H1 (cell line): Measurements from ENCODE around the gene RAB3C. TPM values are rescaled to one million over a fixed set of nuclear protein-coding genes. Genes with fewer than 3 reads are reported as not detected.

ENCODE experiments used
- CTCF ChIA-PET: fragments of 300-600 bp; sonication (Branson Sonifier 250); formaldehyde crosslinking; loops from one replicate; lab custom pipeline; 2021; ENCODE audit not compliant: partially characterized antibody; lab: Charles Lee
- POLR2A ChIA-PET: fragments of 300-600 bp; sonication (Branson Sonifier 250); formaldehyde crosslinking; loops from one replicate; lab custom pipeline; 2021; ENCODE audit warnings: inconsistent platforms; ENCODE audit not compliant: partially characterized antibody; lab: Charles Lee
- DNase-seq, 2 experiments: peaks; one replicate each; pipeline versions ENCODE4 v3.0.0 to v3.0.0-alpha.2; 2010 to 2022; ENCODE audit warnings: low spot score in 2 of 2, low read depth in 1 of 2, mixed read lengths in 1 of 2
- FAIRE-seq: peaks from 2 replicates; lab custom pipeline; 2011; peaks lifted over from hg19 to GRCh38; lab: Jason Lieb, UNC
- H2AFZ ChIP-seq: 2 replicates; pipeline ENCODE4 v1.8.1; 2012; ENCODE audit warnings: low read length, inconsistent platforms
- H2AK5ac ChIP-seq: 2 replicates; pipeline ENCODE4 v1.6.1; 2013; ENCODE audit warnings: low read depth, low read length
- H2BK120ac ChIP-seq: replicated peaks from 2 replicates; pipeline ENCODE3; 2013; ENCODE audit warnings: low read depth, low read length, inconsistent platforms
- H2BK12ac ChIP-seq: 2 replicates; pipeline ENCODE4 v1.6.1; 2013; ENCODE audit warnings: low read depth, low read length
- H2BK15ac ChIP-seq: 2 replicates; pipeline ENCODE4 v1.6.1; 2013; ENCODE audit warnings: low read length
- H2BK20ac ChIP-seq: 2 replicates; pipeline ENCODE4 v1.6.1; 2013; ENCODE audit warnings: low read length
- H2BK5ac ChIP-seq: 2 replicates; pipeline ENCODE4 v1.6.1; 2013; ENCODE audit warnings: low read depth, low read length
- H3K14ac ChIP-seq: 2 replicates; pipeline ENCODE4 v1.6.1; 2013; ENCODE audit warnings: inconsistent platforms; ENCODE audit not compliant: insufficient read length
- H3K18ac ChIP-seq: 2 replicates; pipeline ENCODE4 v1.6.1; 2013; ENCODE audit warnings: low read length; ENCODE audit errors: extremely low read depth
- H3K23ac ChIP-seq: 2 replicates; pipeline ENCODE4 v1.6.1; 2013; ENCODE audit warnings: inconsistent platforms; ENCODE audit not compliant: insufficient read length
- H3K23me2 ChIP-seq: 2 replicates; pipeline ENCODE4 v1.6.1; 2013; ENCODE audit warnings: low read depth, low read length
- H3K27ac ChIP-seq: 2 replicates; pipeline ENCODE4 v1.6.1; 2011; ENCODE audit warnings: low read depth, low read length, inconsistent platforms
- H3K27me3 ChIP-seq, 4 experiments: replicated peaks in 1 of 4; 1 replicate in 1 of 4; 2 replicates in 3 of 4; pipeline versions ENCODE4 v1.6.1 to v1.8.1; 2011 to 2013; ENCODE audit warnings: low read length in 3 of 4, mild to moderate bottlenecking in 3 of 4, inconsistent platforms in 2 of 4, mixed read lengths in 2 of 4, moderate library complexity in 1 of 4; ENCODE audit not compliant: control insufficient read depth in 3 of 4, insufficient read depth in 3 of 4; ENCODE audit errors: extremely low read depth in 1 of 4
- H3K36me3 ChIP-seq, 4 experiments: 2 replicates each; pipeline versions ENCODE4 v1.6.1 to v1.8.1; 2011 to 2013; ENCODE audit warnings: mild to moderate bottlenecking in 4 of 4, low read length in 3 of 4, moderate library complexity in 2 of 4, control low read depth in 1 of 4, inconsistent platforms in 1 of 4; ENCODE audit not compliant: insufficient read depth in 4 of 4, control insufficient read depth in 2 of 4
- H3K4ac ChIP-seq: replicated peaks from 2 replicates; pipeline ENCODE3; 2013; ENCODE audit warnings: low read length, low read depth, mixed read lengths, inconsistent platforms; ENCODE audit not compliant: insufficient read length
- H3K4me1 ChIP-seq, 4 experiments: replicated peaks in 1 of 4; 1 replicate in 1 of 4; 2 replicates in 3 of 4; pipeline versions ENCODE4 v1.6.1 to v1.8.1; 2011 to 2013; ENCODE audit warnings: low read length in 3 of 4, inconsistent platforms in 2 of 4, mixed read lengths in 1 of 4; ENCODE audit not compliant: insufficient read depth in 4 of 4, control insufficient read depth in 3 of 4
- H3K4me2 ChIP-seq, 2 experiments: 2 replicates each; pipeline versions ENCODE4 v1.6.1 to v1.8.1; 2011 to 2013; ENCODE audit warnings: low read depth in 2 of 2, low read length in 2 of 2, control low read depth in 1 of 2, inconsistent platforms in 1 of 2, mild to moderate bottlenecking in 1 of 2; ENCODE audit not compliant: insufficient read depth in 1 of 2
- H3K4me3 ChIP-seq, 4 experiments: fragments of 200-600, 300-600 bp in 1 of 4; sonication (generic), shearing (Covaris generic), sonication (Bioruptor Twin) in 1 of 4; 2 replicates each; pipeline versions ENCODE4 v1.5.1 to v1.8.1; 2011 to 2016; ENCODE audit warnings: low read length in 4 of 4, low read depth in 3 of 4, control low read depth in 2 of 4, inconsistent platforms in 2 of 4, mild to moderate bottlenecking in 2 of 4, mixed read lengths in 1 of 4, moderate library complexity in 1 of 4; ENCODE audit not compliant: insufficient read depth in 2 of 4; ENCODE audit errors: extremely low read depth in 1 of 4
- H3K56ac ChIP-seq: replicated peaks from 2 replicates; pipeline ENCODE3; 2013; ENCODE audit warnings: low read depth, mild to moderate bottlenecking, mixed read lengths, low read length, inconsistent platforms; ENCODE audit not compliant: insufficient read length
- H3K79me1 ChIP-seq: 2 replicates; pipeline ENCODE4 v1.6.1; 2013; ENCODE audit warnings: low read depth, low read length, control low read depth
- H3K79me2 ChIP-seq, 2 experiments: 2 replicates each; pipeline versions ENCODE4 v1.6.1 to v1.8.1; 2012 to 2013; ENCODE audit warnings: low read length in 2 of 2, mild to moderate bottlenecking in 2 of 2, inconsistent platforms in 1 of 2; ENCODE audit not compliant: insufficient read depth in 2 of 2, control insufficient read depth in 1 of 2
- H3K9ac ChIP-seq, 4 experiments: replicated peaks in 1 of 4; 1 replicate in 1 of 4; 2 replicates in 3 of 4; pipeline versions ENCODE4 v1.6.1 to v1.8.1; 2011 to 2013; ENCODE audit warnings: low read depth in 3 of 4, low read length in 3 of 4, control low read depth in 2 of 4, mild to moderate bottlenecking in 2 of 4, moderate library complexity in 2 of 4, inconsistent platforms in 1 of 4; ENCODE audit errors: extremely low read depth in 1 of 4
- H3K9me3 ChIP-seq, 2 experiments: 2 replicates each; pipeline versions ENCODE4 v1.6.1 to v1.8.1; 2012 to 2013; ENCODE audit warnings: mild to moderate bottlenecking in 2 of 2, moderate library complexity in 2 of 2, control low read depth in 1 of 2, inconsistent platforms in 1 of 2, low read depth in 1 of 2, low read length in 1 of 2, mixed read lengths in 1 of 2; ENCODE audit not compliant: insufficient read depth in 2 of 2
- H4K20me1 ChIP-seq, 2 experiments: replicated peaks in 1 of 2; 2 replicates each; pipeline versions ENCODE3 to v1.8.1; 2011 to 2013; ENCODE audit warnings: inconsistent platforms in 2 of 2, low read length in 2 of 2, mild to moderate bottlenecking in 1 of 2; ENCODE audit not compliant: insufficient read depth in 2 of 2, control insufficient read depth in 1 of 2
- H4K5ac ChIP-seq: 2 replicates; pipeline ENCODE4 v1.6.1; 2013; ENCODE audit warnings: low read length, low read depth, mixed read lengths, inconsistent platforms; ENCODE audit not compliant: insufficient read length
- H4K8ac ChIP-seq: 2 replicates; pipeline ENCODE4 v1.8.0; 2013; ENCODE audit warnings: mild to moderate bottlenecking, moderate library complexity, low read length, inconsistent platforms; ENCODE audit not compliant: insufficient read depth; ENCODE audit errors: extremely low read depth
- H4K91ac ChIP-seq: replicated peaks from 2 replicates; pipeline ENCODE3; 2013; ENCODE audit warnings: low read length, mixed read lengths, inconsistent platforms; ENCODE audit not compliant: insufficient read length
- ATF3 ChIP-seq: IDR thresholded peaks from 2 replicates; pipeline ENCODE4 v1.6.1; 2011; ENCODE audit warnings: low read depth, mild to moderate bottlenecking, low read length; ENCODE audit not compliant: insufficient read depth
- CBX5 ChIP-seq: fragments of 300-800, 300-1000 bp; sonication (generic); IDR thresholded peaks from 2 replicates; pipeline ENCODE4 v1.7.1; 2016; ENCODE audit warnings: antibody characterized with exemption, low read length, low read depth
- GABPA ChIP-seq: IDR thresholded peaks from 2 replicates; pipeline ENCODE4 v1.6.1; 2011; ENCODE audit warnings: mild to moderate bottlenecking, low read length, moderate library complexity, borderline replicate concordance; ENCODE audit not compliant: insufficient read depth
- JUN ChIP-seq: IDR thresholded peaks from 2 replicates; pipeline ENCODE4 v1.6.1; 2011; ENCODE audit warnings: low read depth, mild to moderate bottlenecking, improper control_type of control experiment, low read length
- NANOG ChIP-seq: IDR thresholded peaks from 2 replicates; pipeline ENCODE4 v1.6.1; 2011; ENCODE audit warnings: low read length, low read depth, mild to moderate bottlenecking, inconsistent platforms; ENCODE audit not compliant: insufficient read depth, poor library complexity, severe bottlenecking
- NRF1 ChIP-seq: IDR thresholded peaks from 2 replicates; pipeline ENCODE4 v1.6.1; 2011; ENCODE audit warnings: mild to moderate bottlenecking, low read depth, low read length, improper control_type of control experiment
- POLR2A ChIP-seq, 2 experiments: IDR thresholded peaks; 1 replicate in 1 of 2; 2 replicates in 1 of 2; pipeline ENCODE4 v1.6.1; 2011; ENCODE audit warnings: low read depth in 2 of 2, low read length in 2 of 2, mild to moderate bottlenecking in 2 of 2; ENCODE audit errors: control extremely low read depth in 1 of 2
- POU5F1 ChIP-seq: IDR thresholded peaks from 2 replicates; pipeline ENCODE4 v1.6.1; 2011; ENCODE audit warnings: low read depth, mild to moderate bottlenecking, low read length, moderate library complexity
- RNF2 ChIP-seq: fragments of 200-900, 300-1000 bp; sonication (generic); IDR thresholded peaks from 2 replicates; pipeline ENCODE4 v1.7.1; 2016; ENCODE audit warnings: borderline replicate concordance, low read depth, mild to moderate bottlenecking, antibody characterized with exemption, low read length; ENCODE audit not compliant: poor library complexity, severe bottlenecking; ENCODE audit errors: missing control alignments
- SP1 ChIP-seq: IDR thresholded peaks from 2 replicates; pipeline ENCODE4 v1.6.1; 2011; ENCODE audit warnings: low read depth, low read length
- SRF ChIP-seq: IDR thresholded peaks from 2 replicates; pipeline ENCODE4 v1.6.1; 2011; ENCODE audit warnings: mild to moderate bottlenecking, low read depth, low read length, moderate library complexity
- TEAD4 ChIP-seq: IDR thresholded peaks from 2 replicates; pipeline ENCODE4 v1.6.1; 2012; ENCODE audit warnings: low read depth, low read length, inconsistent platforms, mixed read lengths
- WGBS, 2 experiments: shearing (Covaris generic) in 1 of 2; methylation state at CpG; one replicate each; pipeline versions ENCODE4 v1.1.6 to v1.1.7; 2013 to 2015; ENCODE audit warnings: low lambda C conversion rate in 2 of 2, mixed read lengths in 2 of 2, inconsistent platforms in 1 of 2, low coverage in 1 of 2, missing lambda C conversion rate in 1 of 2; ENCODE audit not compliant: insufficient replicate concordance in 2 of 2, insufficient coverage in 1 of 2, insufficient read length in 1 of 2; ENCODE audit errors: extremely low coverage in 1 of 2, missing lambda C conversion rate in 1 of 2; 5-methylcytosine and 5-hydroxymethylcytosine counted together
- polyA plus RNA-seq, 7 experiments: library from polyadenylated mRNA; depleted of rRNA in 3 of 7; stranded (reverse) in 5 of 7; unstranded in 2 of 7; fragments of >200 nt in 5 of 7; fragments of 200-250 nt in 2 of 7; gene quantifications; 1 replicate in 5 of 7; 2 replicates in 1 of 7; 4 replicates in 1 of 7; pipeline versions ENCODE4 v1.2.1 to v1.2.3, GENCODE V29; 2011 to 2013; ENCODE audit warnings: missing spikeins in 2 of 7, mixed read lengths in 2 of 7
- total RNA-seq: library from RNA; stranded (reverse); fragmentation: NEBNext Ultra II Directional; extraction: Animal tissue kit (Norgen Biotek cat#: 25700); gene quantifications from 2 replicates; pipeline ENCODE4 v1.2.1, GENCODE V29; 2021

The RAB3C gene
- total and polyA plus RNA-seq, 2 of the 8 experiments (the other 6 are each of a cell fraction or from before 2014, with no cell fraction given), result 14.7 to 18.3 TPM

- Histone ChIP-seq H2BK120ac (no peak overlapping the region), H3K4ac (no peak overlapping the region), H4K20me1 (no peaks in the 10 kb centered on the region), H3K14ac (no peak overlapping the region), H3K56ac (no peak overlapping the region), H2BK12ac (no peak overlapping the region), H2AFZ (no peak overlapping the region), H3K27me3 (no peaks in the 10 kb centered on the region), H3K4me3 (no peak overlapping the region), H3K27ac (no peak overlapping the region), H3K4me2 (no peak overlapping the region), H3K23ac (no peak overlapping the region), H3K9me3 (no peaks in the 10 kb centered on the region), H2BK15ac (no peak overlapping the region), H4K91ac (no peak overlapping the region), H3K23me2 (no peaks in the 10 kb centered on the region), H3K4me1 (peaks cover 0 to 2% (median 0%) of the 10 kb centered on the region in 4 experiments; a peak in 2 of 7 replicates), H3K79me1 (no peaks in the 10 kb centered on the region), H2BK20ac (no peak overlapping the region), H2BK5ac (no peak overlapping the region), H3K9ac (no peak overlapping the region), H3K36me3 (no peaks in the 10 kb centered on the region), H3K79me2 (no peaks in the 10 kb centered on the region), H3K18ac (no peak overlapping the region), H4K8ac (no peak overlapping the region), H2AK5ac (no peak overlapping the region), H4K5ac (no peak overlapping the region)
- WGBS, 2 experiments, result 64% methylated on average over 4 of the region's 4 CpGs; no CpG with 5 or more reads in 1 of the 2 experiments
- DNase-seq (no peak), FAIRE-seq (no peak)
- CTCF ChIA-PET, result interaction anchor here (0.7 to 1.7 kb wide), 4 partner anchors 9 to 291 kb away, joined by 3 to 4 read pairs (median 3); no protein-coding TSS in a partner anchor
- POLR2A ChIA-PET, result no interaction called here
- TF ChIP-seq SRF (no peak), JUN (no peak), POLR2A (IDR thresholded peaks at IDR 0.05; ENCODE audit: control extremely low read depth in 1 of 2, low read depth in 2 of 2, low read length in 2 of 2) (no peak), NRF1 (no peak), NANOG (no peak), CBX5 (no peak), POU5F1 (no peak), ATF3 (no peak), TEAD4 (no peak), GABPA (no peak), RNF2 (no peak), SP1 (no peak)
Observed at GRCh38 chr5:58793888-58794657, 211.2 kb downstream of the RAB3C start.
